K562 (cell line): ENCODE measurements around the gene SLC46A3. TPM values are rescaled to one million over a fixed set of nuclear protein-coding genes. Genes with fewer than 3 reads are reported as not detected.

Source experiments
- ATAC-seq: fragments of 200-7000 bp; cut with Tn5 transposase; 3 replicates; pipeline ENCODE4 v1.9.1; 2020; ENCODE audit warnings: moderate library complexity
- BruUV-seq: library from RNA; stranded (reverse); fragments of 400-500 nt; replicated peaks from 2 replicates; lab custom pipeline; 2021; lab: Mats Ljungman, UMichigan
- CTCF ChIA-PET: fragments of 300-600 bp; formaldehyde crosslinking; extraction: SDS; loops from one replicate; lab custom pipeline; 2021; ENCODE audit warnings: low intra/inter-chr PET ratio; lab: Yijun Ruan, JAX
- POLR2A ChIA-PET: fragments of 300-600, 350-650 bp; sonication (Branson Sonifier 250); formaldehyde crosslinking; extraction: SDS; loops from one replicate; lab custom pipeline; 2021; ENCODE audit warnings: antibody characterized with exemption, inconsistent platforms; lab: Yijun Ruan, JAX
- DNase-seq, 4 experiments: peaks; one replicate each; pipeline versions ENCODE4 v3.0.0 to v3.0.0-alpha.2; 2011 to 2018; ENCODE audit warnings: low spot score in 3 of 4, mixed read lengths in 3 of 4; ENCODE audit errors: extremely low read depth in 1 of 4
- FAIRE-seq: peaks from 2 replicates; lab custom pipeline; 2011; peaks lifted over from hg19 to GRCh38; lab: Jason Lieb, UNC
- H2AFZ ChIP-seq: 2 replicates; pipeline ENCODE4 v1.6.0; 2011; ENCODE audit warnings: low read depth, low read length, control low read depth, inconsistent platforms
- H3K27ac ChIP-seq: fragments of 200-600 bp; 3 replicates; pipeline ENCODE4 v1.8.0; 2011; ENCODE audit warnings: low read depth, mild to moderate bottlenecking, control low read depth, inconsistent platforms, low read length, moderate library complexity, mixed read lengths; ENCODE audit errors: extremely low read depth
- H3K27me3 ChIP-seq, 2 experiments: fragments of 300-600 bp in 1 of 2; 2 replicates in 1 of 2; 3 replicates in 1 of 2; pipeline versions ENCODE4 v1.6.0 to v1.8.0; 2011; ENCODE audit warnings: inconsistent platforms in 2 of 2, low read length in 2 of 2, mild to moderate bottlenecking in 1 of 2, mixed read lengths in 1 of 2, moderate library complexity in 1 of 2; ENCODE audit not compliant: control insufficient read depth in 2 of 2, insufficient read depth in 2 of 2
- H3K36me3 ChIP-seq: fragments of 300-600 bp; 3 replicates; pipeline ENCODE4 v1.8.0; 2011; ENCODE audit warnings: mild to moderate bottlenecking, low read length, inconsistent platforms; ENCODE audit not compliant: control insufficient read depth, insufficient read depth
- H3K4me1 ChIP-seq, 2 experiments: fragments of 200-600 bp in 1 of 2; replicated peaks in 1 of 2; 2 replicates in 1 of 2; 3 replicates in 1 of 2; pipeline versions ENCODE4 v1.5.1 to v1.8.0; 2011; ENCODE audit warnings: inconsistent platforms in 2 of 2, low read length in 2 of 2, mild to moderate bottlenecking in 1 of 2, mixed read lengths in 1 of 2, moderate library complexity in 1 of 2; ENCODE audit not compliant: control insufficient read depth in 2 of 2, insufficient read depth in 2 of 2
- H3K4me2 ChIP-seq: 2 replicates; pipeline ENCODE4 v1.6.1; 2011; ENCODE audit warnings: low read length, control low read depth, inconsistent platforms, mixed read lengths; ENCODE audit not compliant: insufficient read depth
- H3K4me3 ChIP-seq: fragments of 200-600 bp; sonication (generic), shearing (Covaris generic); 2 replicates; pipeline ENCODE4 v1.5.1; 2016; ENCODE audit warnings: control low read depth, inconsistent platforms
- H3K79me2 ChIP-seq: fragments of 200-600 bp; 3 replicates; pipeline ENCODE4 v1.8.0; 2011; ENCODE audit warnings: low read length, inconsistent platforms; ENCODE audit not compliant: control insufficient read depth, insufficient read depth
- H3K9ac ChIP-seq, 2 experiments: 2 replicates each; pipeline versions ENCODE4 v1.6.0 to v1.6.1; 2011; ENCODE audit warnings: low read depth in 2 of 2, low read length in 2 of 2, control low read depth in 1 of 2, inconsistent platforms in 1 of 2, mild to moderate bottlenecking in 1 of 2, mixed read lengths in 1 of 2; ENCODE audit not compliant: insufficient read depth in 1 of 2
- H3K9me1 ChIP-seq: one replicate; pipeline ENCODE4 v1.6.0; 2011; ENCODE audit warnings: inconsistent platforms, mild to moderate bottlenecking, low read length, moderate library complexity; ENCODE audit not compliant: control insufficient read depth, insufficient read depth
- H3K9me3 ChIP-seq: replicated peaks from 2 replicates; pipeline ENCODE4 v1.5.1; 2011; ENCODE audit warnings: low read depth, low read length, inconsistent platforms; ENCODE audit not compliant: control insufficient read depth, insufficient read depth
- H4K20me1 ChIP-seq: replicated peaks from 2 replicates; pipeline ENCODE4 v1.6.1; 2011; ENCODE audit warnings: low read length, inconsistent platforms, mixed read lengths; ENCODE audit not compliant: control insufficient read depth, insufficient read depth
- CHCHD3 ChIP-seq: fragments of 250-450 bp; sonication (Bioruptor Pico); IDR thresholded peaks from 2 replicates; pipeline ENCODE4 v2.1.2; 2022; ENCODE audit warnings: mild to moderate bottlenecking
- CTCF ChIP-seq, 3 experiments: IDR thresholded peaks in 2 of 3; conservative IDR thresholded peaks in 1 of 3; 2 replicates each; pipeline ENCODE4 v1.5.1; 2011 to 2012; ENCODE audit warnings: low read length in 3 of 3, mild to moderate bottlenecking in 3 of 3, control low read depth in 2 of 3, improper control_type of control experiment in 1 of 3, inconsistent platforms in 1 of 3, low read depth in 1 of 3, mixed read lengths in 1 of 3, moderate library complexity in 1 of 3; ENCODE audit not compliant: insufficient read depth in 2 of 3
- ELK3 ChIP-seq: fragments of 450-650 bp; formaldehyde crosslinking; IDR thresholded peaks from 2 replicates; pipeline ENCODE4 v1.4.0; 2020; ENCODE audit warnings: mild to moderate bottlenecking
- FOXO4 ChIP-seq: fragments of 450-650 bp; formaldehyde crosslinking; IDR thresholded peaks from 2 replicates; pipeline ENCODE4 v1.4.0; 2020; ENCODE audit warnings: mild to moderate bottlenecking, moderate library complexity
- TEAD4 ChIP-seq, 2 experiments: sonication (generic) in 1 of 2; formaldehyde crosslinking in 1 of 2; IDR thresholded peaks; 2 replicates each; pipeline versions ENCODE4 v1.6.1 to v1.8.0; 2012 to 2022; ENCODE audit warnings: borderline replicate concordance in 1 of 2, inconsistent platforms in 1 of 2, low read length in 1 of 2, mild to moderate bottlenecking in 1 of 2, missing genetic modification reagents in 1 of 2
- ZZZ3 ChIP-seq: fragments of 450-650 bp; IDR thresholded peaks from 2 replicates; pipeline ENCODE4 v1.6.1; 2016; ENCODE audit warnings: antibody characterized with exemption, mild to moderate bottlenecking, moderate library complexity
- WGBS: fragments of 100-300 bp; shearing (Covaris generic); methylation state at CpG from one replicate; pipeline ENCODE4 v1.1.6; 2016; ENCODE audit warnings: low coverage, mixed read lengths; ENCODE audit not compliant: insufficient coverage; ENCODE audit errors: missing lambda C conversion rate; 5-methylcytosine and 5-hydroxymethylcytosine counted together
- in situ Hi-C: fragments of 300-500 bp; cut with MboI; formaldehyde crosslinking; loops from 4 replicates; pipeline ENCODE4 v1.15.0; 2018; ENCODE audit warnings: inconsistent platforms, mixed read lengths
- intact Hi-C: fragments of 100-400 bp; cut with micrococcal nuclease; formaldehyde crosslinking; loops from 2 replicates; pipeline ENCODE4 v1.14.2; 2022
- polyA plus RNA-seq, 8 experiments: library from polyadenylated mRNA; depleted of rRNA in 4 of 8; stranded (reverse) in 5 of 8; unstranded in 3 of 8; fragments of >200 nt; fragmentation: Nextera tagmentation in 2 of 8; fragmentation: Illumina TruSeq in 1 of 8; extraction: Ambion mirVana in 2 of 8; extraction: Trizol in 1 of 8; gene quantifications; 2 replicates each; pipeline versions ENCODE4 v1.2.1 to v1.2.3, GENCODE V29; 2011 to 2014; ENCODE audit warnings: inconsistent platforms in 1 of 8, missing spikeins in 1 of 8
- total RNA-seq, 7 experiments: library from RNA; depleted of rRNA in 6 of 7; stranded (reverse); fragments of >200 nt in 6 of 7; fragmentation: Illumina TruSeq in 2 of 7; extraction: Trizol in 2 of 7; gene quantifications; 2 replicates each; pipeline versions ENCODE4 v1.2.1 to v1.2.3, GENCODE V29; 2011 to 2021; ENCODE audit warnings: low replicate concordance in 1 of 7
- TF ChIP-seq, protein P1 (sequence below): conservative IDR thresholded peaks from 2 replicates; pipeline ENCODE4 v1.6.1; 2011; ENCODE audit warnings: low read depth, mild to moderate bottlenecking, low read length; ENCODE audit not compliant: control insufficient read depth
- TF ChIP-seq, protein P2 (sequence below): fragments of 450-650 bp; formaldehyde crosslinking; IDR thresholded peaks from 2 replicates; pipeline ENCODE4 v1.4.0; 2022; ENCODE audit warnings: missing genetic modification characterization

Gene SLC46A3
- total and polyA plus RNA-seq, 9 of the 15 experiments (the other 6 are each of a cell fraction or from before 2014, with no cell fraction given): 0.14 to 1.2 (median 0.51) TPM

- TF ChIP-seq, protein P1, sequence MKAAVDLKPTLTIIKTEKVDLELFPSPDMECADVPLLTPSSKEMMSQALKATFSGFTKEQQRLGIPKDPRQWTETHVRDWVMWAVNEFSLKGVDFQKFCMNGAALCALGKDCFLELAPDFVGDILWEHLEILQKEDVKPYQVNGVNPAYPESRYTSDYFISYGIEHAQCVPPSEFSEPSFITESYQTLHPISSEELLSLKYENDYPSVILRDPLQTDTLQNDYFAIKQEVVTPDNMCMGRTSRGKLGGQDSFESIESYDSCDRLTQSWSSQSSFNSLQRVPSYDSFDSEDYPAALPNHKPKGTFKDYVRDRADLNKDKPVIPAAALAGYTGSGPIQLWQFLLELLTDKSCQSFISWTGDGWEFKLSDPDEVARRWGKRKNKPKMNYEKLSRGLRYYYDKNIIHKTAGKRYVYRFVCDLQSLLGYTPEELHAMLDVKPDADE: no peak
- TF ChIP-seq CTCF (IDR thresholded peaks at IDR 0.05 in 2 of 3, conservative IDR thresholded peaks at IDR 0.05 in 1 of 3; ENCODE audit: insufficient read depth in 2 of 3, low read depth in 1 of 3, low read length in 3 of 3): peak; percentile 10 to 42 (median 16); a peak in 3 of 6 replicates
Observed at GRCh38 chr13:28679628-28680027, 39.1 kb downstream of the SLC46A3 start (continued).

GRCh38 chr13:28678809-28679208, 40.0 kb downstream of the SLC46A3 start:
- FAIRE-seq (no peak), DNase-seq (no peak), ATAC-seq (no peak)
- H3K36me3 ChIP-seq: peaks cover 52% of the 10 kb centered on the region; the same call in 2 of the 3 replicates
- ChIA-PET POLR2A (interaction anchor here (0.8 kb wide), 1 partner anchor 154 kb away, joined by 3 read pairs; no protein-coding TSS in a partner anchor), CTCF (no interaction called here)
- no peaks in the 10 kb centered on the region for H3K27me3 ChIP-seq
- no peaks in the 10 kb centered on the region for H3K9me3 ChIP-seq
- H3K4me2 ChIP-seq: no peak overlapping the region
- no peak overlapping the region for H3K27ac ChIP-seq
- 92% methylated on average over 1 of the region's 1 CpG for WGBS
- intact Hi-C loops (loop anchor here (5.0 kb wide), 1 partner anchor 118 kb away; no protein-coding TSS in a partner anchor), in situ Hi-C loops (no loop called here)
- no peaks in the 10 kb centered on the region for H3K4me1 ChIP-seq
- H4K20me1 ChIP-seq: no peaks in the 10 kb centered on the region
- BruUV-seq: no TSS peak
- H2AFZ ChIP-seq: no peak overlapping the region
- H3K9me1 ChIP-seq: no peaks in the 10 kb centered on the region
- H3K79me2 ChIP-seq: no peaks in the 10 kb centered on the region
- TF ChIP-seq ELK3 (no peak), TEAD4 (IDR thresholded peaks at IDR 0.05; ENCODE audit: low read length) (no peak), TEAD4 (CRISPR knock-in tag; IDR thresholded peaks at IDR 0.05; ENCODE audit: borderline replicate concordance) (no peak), CHCHD3 (CRISPR knock-in tag) (no peak), ZZZ3 (no peak), FOXO4 (CRISPR knock-in tag) (no peak), CTCF (IDR thresholded peaks at IDR 0.05 in 2 of 3, conservative IDR thresholded peaks at IDR 0.05 in 1 of 3; ENCODE audit: insufficient read depth in 2 of 3, low read depth in 1 of 3, low read length in 3 of 3) (0 out of 6 replicates have a peak, but pooled peaks of 1 of the 3 experiments have one; percentile 5)
- TF ChIP-seq, protein P2, sequence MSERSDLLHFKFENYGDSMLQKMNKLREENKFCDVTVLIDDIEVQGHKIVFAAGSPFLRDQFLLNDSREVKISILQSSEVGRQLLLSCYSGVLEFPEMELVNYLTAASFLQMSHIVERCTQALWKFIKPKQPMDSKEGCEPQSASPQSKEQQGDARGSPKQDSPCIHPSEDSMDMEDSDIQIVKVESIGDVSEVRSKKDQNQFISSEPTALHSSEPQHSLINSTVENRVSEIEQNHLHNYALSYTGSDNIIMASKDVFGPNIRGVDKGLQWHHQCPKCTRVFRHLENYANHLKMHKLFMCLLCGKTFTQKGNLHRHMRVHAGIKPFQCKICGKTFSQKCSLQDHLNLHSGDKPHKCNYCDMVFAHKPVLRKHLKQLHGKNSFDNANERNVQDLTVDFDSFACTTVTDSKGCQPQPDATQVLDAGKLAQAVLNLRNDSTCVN (CRISPR knock-in tag): no peak
- no peak overlapping the region for H3K9ac ChIP-seq
- H3K4me3 ChIP-seq: no peak overlapping the region
